ENCODE measurements around the gene GALC.

GALC gene

DNA sequence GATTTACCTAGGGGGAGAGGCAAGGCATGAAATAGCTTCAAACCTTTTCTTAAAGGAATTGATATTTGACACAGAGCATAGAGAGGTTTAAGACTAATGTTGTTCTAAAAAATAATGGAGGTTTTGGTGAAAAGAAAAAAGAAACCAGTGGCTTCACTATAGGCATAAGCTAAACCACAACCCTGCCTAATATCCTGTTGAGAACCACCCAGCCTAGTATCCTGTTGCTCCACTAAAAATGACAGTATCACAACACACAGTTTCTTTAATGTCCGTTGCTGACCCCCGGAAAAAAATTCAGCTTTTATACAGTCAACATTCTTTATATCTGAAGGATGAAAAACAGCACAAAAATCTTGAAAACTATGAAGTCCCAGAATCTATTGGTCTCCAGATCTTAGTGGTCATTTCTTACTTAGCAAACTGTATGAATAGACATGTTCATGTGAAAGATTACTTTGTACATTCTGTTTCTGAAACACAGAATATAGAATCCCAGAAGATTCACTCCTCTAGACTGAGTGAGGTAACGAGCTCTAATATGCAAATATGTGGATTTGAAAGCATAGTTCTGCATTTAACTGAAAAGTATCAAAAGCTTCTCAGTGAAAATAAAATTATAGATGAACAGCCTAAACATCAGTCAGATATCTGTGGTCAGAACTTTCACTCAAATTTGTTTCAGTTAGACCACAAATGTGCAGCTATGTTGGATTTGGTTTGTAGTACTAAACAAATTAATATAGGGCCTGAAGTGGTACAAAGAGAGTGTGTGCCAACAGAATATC is 40.5 kb downstream of the GALC start:
- DNase-seq, result peak; percentile 16

DNA sequence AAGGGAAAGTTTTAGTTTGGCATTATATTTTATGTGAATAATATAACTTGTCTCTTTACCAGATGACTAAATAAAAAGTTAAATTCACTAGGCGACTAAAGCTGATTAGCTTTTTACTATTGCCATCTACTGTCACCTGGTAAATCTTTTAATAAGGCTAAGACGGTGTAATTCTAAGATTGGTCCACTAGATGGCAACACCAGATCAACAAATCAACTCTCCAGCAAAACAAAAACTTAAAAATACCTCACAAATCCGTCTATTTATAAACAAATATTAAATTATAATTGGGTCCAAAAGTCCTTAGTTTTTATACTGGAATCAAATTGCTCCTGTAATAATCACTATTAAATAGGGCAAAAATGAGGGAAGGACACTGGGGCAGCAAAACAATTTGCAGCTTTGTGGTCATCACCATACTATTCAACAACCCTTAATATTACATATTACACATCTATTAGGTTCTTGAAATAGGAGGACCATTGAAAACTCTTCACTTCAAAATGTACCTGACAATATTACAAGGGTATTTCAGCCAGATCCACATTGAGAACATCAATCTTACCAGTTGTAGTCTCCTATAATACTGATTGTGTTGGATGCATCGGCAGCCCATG is 47.9 kb downstream of the GALC start:
- peak; percentile 74 for DNase-seq

DNA sequence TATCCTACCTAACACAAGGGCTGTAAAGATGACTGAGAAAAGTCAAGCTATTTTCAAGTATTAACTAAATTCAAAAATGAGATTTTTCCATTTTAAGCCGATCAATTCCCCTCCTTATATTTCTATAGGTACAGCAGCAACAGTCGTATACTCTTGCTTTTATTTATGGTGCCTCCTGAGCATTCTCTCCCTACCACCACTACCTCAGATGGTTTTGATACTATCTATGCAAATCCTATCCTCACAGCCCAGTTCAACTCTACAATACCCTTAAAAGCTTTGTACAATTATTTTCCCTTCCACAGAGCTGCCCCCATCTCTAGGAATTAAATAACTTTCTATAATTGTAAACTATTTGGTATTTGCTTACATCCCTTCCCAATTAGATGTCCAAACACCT is 52.1 kb downstream of the GALC start:
- no peak for DNase-seq

DNA sequence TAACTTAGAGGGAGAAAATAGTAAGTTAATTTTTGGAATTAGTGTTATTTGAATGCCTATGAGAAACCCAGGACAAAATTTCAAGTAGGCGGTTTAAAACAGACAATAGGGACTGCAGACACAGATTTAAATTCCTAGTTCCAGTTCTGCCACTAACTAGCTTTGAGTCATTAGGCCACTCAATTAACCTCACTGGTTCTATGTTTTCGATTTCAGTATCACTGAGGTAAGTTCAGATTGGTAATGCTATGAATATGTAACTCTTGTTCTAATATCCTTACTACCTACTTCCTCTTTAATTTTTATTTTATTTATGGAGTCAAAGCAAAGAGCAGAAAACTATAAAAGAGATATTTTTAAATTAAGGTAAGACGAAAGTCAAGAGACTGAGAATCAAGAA is 52.6 kb downstream of the GALC start:
- DNase-seq, result no peak

DNA sequence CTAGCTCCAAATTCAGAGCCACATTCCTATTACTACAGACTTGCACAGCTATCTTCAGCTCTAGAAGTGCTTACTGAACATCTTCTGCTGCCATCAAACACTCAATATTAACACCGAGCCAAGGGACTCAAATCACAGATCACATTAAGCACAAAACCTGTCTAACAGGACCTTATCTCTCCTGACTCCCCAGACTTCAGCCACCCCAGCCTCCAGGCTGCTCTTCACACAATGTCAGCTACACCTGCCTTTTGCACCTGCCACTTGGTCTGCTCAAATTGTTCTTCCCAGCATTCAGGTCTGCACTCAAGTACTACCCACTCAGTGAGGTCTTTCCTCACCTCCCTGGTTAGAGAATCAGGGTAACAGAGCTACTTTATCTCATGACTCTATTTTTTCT is 57.1 kb downstream of the GALC start:
- DNase-seq, result no peak

DNA sequence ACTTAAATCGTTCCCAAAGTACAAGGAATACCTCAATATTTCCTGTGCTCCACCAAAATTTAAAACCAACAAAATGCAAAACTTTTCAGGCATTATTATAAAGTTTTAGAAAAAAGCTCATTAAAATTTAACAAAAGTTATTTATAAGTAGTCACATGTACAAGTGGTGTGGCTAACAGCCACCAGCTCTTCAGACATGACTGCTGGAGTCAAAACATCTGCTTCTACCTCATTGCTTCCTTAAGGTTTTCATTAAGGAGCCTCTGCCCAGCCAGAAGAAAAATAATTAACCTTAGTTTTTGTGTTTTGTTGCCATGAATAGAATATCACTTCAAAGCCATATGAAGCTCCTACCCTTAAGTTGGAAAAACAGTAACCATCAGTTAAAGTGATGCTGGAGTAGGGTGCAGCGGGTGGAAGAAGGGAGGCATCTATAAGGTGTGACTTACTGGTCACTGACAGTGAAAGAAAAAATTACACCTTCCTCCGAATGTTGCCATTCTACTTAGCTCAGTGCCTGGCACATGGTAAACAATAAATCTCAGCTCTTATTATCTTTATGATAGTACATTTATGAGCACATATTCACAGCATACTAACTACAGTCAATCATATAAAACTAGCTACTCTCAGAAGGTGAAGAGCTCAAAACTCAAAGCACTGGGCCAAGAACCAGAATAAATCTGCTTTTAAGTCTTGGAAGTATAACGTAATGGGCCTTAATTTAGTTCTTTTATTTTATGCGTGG is 57.7 kb downstream of the GALC start:
- no peak for DNase-seq

DNA sequence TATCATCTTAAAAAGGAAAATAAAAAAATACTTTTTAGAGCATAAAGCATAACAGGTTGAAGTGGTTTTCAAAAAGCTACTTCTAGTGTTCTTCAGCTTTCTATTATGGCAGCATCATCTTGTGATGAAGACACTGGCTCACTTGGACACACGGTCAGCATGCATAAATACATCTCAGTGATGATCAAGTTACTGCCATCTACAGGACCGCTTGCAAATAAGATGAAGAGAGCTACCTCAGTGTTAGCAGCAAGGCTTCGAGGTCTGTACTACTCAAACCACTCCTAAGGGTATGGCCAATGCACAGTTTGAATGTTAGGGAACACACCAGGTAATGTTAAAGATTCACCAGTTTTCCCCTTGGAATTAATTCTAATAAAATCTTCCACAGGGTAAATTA is 58.8 kb downstream of the GALC start:
- no peak for DNase-seq

DNA sequence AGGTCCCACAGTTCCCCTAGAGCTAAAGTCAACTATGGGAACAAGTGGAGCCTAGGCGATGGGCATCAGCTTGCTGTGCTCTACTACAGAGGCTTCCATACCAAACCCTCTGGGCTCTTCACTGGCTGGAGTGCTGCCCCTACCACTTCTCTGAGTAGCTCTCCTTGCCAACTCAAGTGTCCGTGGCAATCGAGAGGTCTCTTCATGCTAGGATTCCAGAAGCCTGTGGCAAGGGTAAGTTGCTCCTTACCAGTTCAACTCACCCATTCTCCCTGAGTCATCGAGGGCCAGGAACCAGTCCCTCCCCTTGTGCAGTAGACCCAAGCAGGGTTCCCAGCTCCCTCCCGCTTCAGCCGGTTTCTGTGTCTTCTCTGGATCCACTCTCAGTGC is 76.1 kb downstream of the GALC start:
- DNase-seq, result no peak

DNA sequence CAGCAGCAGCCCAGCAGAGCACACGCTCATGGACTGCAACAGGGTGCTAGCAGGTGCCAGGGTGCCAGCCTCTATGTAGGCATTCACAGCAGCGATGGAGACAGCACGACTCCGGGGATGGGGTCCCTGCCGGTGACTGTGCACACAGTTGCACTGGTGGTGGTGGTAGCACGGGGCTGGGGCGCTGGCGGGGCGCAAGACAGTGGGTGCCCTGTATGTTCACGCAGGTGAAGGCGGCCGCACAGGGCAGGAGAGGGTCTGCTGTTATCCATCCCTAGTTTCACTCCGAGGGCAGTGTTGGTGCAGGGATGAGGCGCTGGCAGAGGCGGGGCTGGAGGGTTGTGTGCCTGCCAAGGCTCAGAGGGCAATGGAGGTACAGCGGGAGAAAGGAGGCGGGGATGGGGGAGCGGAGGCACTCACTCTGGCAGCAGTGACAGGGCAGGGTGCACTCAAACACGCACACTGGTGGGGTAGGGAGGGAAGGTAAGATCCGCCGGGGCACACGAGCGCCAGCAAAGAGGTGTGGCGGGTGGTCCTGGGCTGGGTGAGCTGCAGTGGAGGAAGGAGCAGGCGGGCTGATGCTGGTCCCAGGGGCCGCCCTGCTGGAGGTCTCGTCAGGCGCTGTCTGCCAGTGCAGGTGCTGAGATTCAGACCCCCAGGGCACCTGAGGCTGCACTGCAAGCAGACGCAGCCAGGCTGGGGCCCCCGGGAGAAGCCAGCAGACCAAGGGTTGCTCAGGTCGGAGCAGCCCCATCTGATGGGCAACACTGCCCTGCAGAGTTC is 76.7 kb downstream of the GALC start:
- no peak for DNase-seq

DNA sequence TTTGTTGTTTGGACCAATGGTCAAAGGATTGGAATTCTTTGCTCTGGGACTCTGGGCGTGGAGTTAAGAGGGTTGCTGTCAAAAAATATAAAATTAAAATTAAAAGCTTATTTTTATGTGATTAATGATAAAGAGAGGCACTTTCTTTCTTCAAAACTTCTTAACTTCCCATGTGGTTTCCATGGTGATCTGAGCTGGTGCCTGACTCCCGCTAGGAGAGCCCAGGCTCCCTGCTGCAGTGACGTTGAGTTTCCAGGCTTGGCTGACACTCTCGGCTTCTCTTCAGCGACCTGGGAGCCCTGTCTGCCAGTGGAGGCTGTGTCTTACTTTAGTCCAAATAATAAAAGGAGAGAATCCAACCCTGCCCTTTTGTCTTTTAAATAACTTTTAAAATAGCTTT is 84.4 kb downstream of the GALC start:
- no peak for DNase-seq

DNA sequence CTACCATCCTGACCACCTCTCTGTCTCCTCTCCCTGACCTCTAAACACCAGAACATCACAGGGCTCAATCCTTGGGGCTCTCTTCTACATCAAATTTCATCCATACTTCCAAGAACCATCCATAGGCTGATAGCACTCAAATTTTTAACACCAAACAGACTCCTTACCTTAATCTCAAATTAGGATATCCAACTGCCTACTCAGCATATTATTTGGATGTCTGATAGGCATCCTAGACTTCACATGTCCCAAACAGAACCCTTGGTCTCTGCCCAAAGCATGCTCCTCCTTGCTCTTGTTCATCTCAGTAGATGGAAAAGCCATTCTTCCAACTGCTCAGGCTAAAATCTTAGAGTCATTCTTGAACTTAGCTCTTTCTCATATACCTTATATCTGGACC is 91.3 kb downstream of the GALC start:
- DNase-seq, result no peak

DNA sequence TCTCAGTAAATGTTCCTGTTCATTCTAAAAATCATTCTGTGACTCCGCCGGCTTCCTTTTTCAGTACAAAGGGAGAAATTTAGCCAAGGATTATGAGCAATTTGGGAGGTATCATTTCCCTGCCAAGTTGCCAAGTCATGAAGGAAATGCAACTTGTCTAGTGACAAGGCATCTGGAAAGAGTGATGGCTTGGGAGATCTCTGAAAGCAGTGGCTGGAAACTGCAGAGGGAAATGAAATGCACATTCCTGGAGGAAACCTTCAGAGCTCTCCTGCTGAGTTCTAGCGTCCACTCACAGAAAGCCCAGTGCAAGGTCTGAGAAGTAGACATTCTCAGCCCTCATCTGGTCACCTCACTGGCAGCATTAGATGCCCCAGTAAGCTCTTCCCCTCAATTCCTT is 91.7 kb downstream of the GALC start:
- no peak for DNase-seq

DNA sequence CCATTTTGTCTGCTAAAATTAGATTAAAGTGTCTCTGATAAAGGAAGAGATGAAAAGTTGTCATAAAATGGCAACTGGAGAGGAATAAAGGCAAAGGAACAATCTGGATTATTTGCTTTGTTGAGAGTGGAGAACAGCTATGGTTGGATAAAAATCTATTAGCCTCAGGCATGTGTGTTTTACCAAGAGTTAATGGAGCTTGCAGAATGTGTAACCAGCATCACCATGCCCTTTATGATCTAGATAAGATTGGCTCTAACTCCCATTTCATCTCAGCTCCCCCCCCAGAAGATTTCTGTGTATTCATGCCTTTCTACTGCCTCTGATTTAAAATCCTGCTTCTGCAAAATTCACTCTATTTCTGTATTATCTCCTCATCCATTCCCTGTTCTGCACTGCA is 93.8 kb downstream of the GALC start:
- no peak for DNase-seq

DNA sequence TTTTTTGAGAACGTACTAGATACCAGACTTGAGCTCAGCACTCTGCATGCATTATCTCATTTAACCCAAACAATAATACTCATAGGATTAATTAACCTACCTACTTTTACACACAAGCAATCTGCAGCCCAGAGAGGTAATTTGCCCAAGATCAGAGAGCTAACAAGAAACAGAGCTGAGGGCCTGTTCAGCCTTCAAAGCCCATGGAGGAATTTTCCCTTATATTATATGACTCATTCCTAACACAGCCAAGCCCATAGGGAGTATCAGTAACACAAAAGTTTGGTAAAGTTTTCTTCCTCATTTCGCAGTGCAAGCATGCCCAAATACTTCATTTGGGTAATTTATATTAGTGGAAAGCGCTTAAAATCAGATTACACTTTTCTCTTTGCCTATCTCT is 94.7 kb downstream of the GALC start:
- DNase-seq, result no peak

DNA sequence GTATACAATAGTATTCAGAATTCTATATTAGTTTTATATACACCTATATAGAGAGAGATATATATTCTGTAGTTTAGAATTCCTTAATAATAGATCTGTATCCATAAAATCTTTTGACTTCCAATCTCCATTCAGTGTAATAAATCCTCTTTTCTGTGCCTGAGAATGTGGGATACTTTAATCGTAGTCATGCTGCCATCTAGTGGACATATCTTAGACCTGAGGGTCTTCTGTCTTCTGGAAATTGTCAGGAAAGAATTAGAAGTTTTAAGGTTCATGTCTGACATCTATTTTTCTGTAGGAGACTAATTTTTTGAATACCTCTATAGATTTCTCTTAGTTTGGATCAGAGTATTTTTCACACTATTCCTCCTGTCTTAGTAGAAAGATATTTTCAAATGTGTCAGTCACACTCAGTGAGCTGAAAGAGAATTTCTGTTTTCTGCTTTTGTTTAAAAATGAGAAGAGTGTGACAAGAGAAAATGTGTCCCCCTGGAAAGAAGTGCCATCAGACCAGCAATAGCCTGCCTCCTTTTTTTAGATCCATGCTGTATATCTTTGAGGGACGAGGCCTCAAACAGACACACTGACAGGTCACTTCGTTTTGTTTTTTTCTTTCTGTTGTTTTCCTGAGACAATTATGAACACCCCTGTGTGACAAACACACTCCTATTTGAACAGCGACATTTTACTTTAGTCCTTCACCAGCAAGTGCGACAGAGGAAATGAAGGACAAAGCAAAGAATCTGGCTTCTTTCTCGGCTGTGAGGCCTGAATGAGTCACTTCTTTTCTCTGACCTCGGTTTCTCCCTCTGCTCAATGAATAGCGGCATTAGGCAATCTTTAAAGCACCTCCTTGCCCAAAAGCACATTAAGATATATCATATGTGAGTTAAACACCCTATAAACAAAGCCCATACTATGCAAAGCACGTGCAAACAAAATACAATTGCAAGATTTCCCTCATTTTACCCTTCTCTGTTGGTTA is 96.3 kb downstream of the GALC start:
- peak; percentile 51 for DNase-seq

DNA sequence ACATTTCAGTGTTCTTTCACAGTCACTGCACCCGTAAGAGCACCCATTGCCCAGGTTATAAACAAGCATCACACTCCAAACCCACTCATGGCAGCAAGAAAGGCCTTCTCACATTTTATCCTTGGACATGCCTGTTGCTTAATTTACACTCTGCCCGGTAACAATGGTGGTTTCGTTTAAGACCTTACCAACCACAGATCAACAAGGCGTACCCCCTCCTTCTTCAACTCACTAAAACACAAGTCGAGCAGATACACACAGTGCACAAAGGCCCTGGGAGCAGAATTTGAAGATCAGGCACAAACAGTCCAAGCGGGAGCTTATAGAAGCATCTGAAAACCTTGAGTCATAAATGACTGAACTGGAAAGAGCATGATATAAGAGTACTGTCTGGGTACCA is 98.1 kb downstream of the GALC start:
- DNase-seq, result no peak

DNA sequence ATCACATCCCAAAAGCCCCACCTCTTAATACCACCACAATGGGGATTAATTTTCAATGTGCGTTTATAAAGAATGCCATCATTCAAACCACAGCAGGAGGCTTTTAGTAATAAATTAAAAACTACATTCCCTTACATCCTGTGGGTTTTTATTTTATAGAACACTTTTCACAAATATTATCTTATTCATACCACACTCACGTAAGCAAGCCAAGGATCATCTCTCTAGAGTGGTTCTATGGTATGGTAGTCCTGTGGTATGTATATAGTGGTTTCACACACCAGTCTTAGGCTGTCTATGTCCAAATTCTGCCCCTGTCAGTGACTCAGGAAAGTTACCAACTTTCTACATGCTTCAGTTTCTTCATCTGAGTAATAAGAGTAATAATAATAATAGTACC is 100.2 kb downstream of the GALC start:
- no peak for DNase-seq

DNA sequence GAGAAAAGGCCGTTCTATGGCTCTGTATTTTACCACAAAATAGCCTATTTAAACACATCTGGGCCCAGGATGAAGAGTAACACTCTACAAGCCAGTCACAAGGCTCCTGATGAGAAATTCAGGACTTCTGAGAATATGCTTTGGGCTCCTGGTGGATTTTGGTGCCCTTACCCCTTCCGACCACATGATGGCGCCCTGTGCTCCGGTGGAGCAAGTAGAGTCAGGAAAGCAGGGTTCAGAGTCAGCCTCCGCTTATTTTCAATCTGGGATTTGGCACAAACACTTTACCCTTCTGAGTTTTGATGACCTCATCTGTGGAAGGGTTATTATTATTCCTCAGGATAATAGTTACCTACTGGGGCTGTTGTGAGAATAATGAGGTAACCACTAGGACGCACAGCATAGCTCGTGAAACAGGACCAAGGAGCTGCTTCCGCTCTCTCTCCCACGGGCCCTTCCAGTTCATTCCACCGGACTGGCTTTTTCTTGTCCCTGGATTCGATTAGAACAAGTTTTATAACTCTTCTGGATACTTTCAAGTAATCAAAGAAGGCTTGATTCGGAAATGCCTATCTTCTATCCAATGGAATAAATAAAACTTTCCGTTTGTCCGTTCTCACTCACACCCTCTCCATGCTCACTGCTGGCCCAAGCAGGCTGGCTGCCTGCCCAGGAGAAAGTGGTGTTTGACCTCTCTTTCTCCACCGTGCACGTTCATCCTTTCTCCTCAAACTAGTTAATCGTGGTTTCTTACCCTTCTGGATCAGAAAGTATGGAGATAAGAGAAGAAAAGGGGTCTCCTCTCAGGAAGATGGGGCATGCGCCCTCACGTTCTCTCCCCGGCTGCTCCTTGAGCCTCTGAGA is 104.6 kb downstream of the GALC start:
- DNase-seq, result peak; percentile 39

DNA sequence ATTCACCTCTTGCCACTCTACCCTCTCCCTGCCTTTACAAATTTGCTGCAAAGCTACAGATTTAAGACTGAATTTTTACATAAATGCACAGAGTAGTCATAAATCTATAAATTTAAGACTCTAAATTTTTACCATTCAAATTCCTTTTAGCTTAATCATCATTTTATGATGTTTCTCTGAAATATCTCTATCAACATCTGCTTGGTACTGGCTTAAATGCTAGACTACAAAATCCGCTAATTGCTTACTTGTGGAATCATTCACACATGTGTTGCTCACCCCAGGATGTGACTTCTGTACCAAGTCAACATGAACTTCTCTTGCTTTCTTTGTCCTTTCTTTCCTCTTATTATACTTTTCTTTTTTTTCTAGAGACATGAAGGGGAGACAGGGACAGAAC is 109.2 kb downstream of the GALC start:
- DNase-seq, result no peak

Data from hematopoietic multipotent progenitor cell treated with erythropoietin and hydrocortisone succinate and interleukin-3 and kit ligand, for 8 days (in vitro differentiated cells).